HepG2 (cell line): ENCODE results near the gene HES7. TPM values are rescaled to one million over a fixed set of nuclear protein-coding genes. Genes with fewer than 3 reads are reported as not detected.

Experiments
- ARNT2 ChIP-seq: sonication (generic); formaldehyde crosslinking; IDR thresholded peaks from 2 replicates; pipeline ENCODE4 v1.8.0; 2022; ENCODE audit warnings: mild to moderate bottlenecking, low read depth, missing genetic modification reagents, moderate library complexity
- CCDC6 ChIP-seq: sonication (generic); formaldehyde crosslinking; IDR thresholded peaks from 2 replicates; pipeline ENCODE4 v1.8.1; 2022; ENCODE audit warnings: mild to moderate bottlenecking, missing genetic modification reagents, moderate library complexity
- FOXJ3 ChIP-seq: sonication (generic); formaldehyde crosslinking; IDR thresholded peaks from 2 replicates; pipeline ENCODE4 v1.4.0; 2020; ENCODE audit warnings: missing genetic modification reagents, mild to moderate bottlenecking, borderline replicate concordance
- KAT8 ChIP-seq: IDR thresholded peaks from 2 replicates; pipeline ENCODE4 v1.6.1; 2016; ENCODE audit warnings: missing genetic modification reagents, missing compliant biosample characterization
- MATR3 ChIP-seq: sonication (generic); formaldehyde crosslinking; IDR thresholded peaks from 2 replicates; pipeline ENCODE4 v1.4.0; 2020; ENCODE audit warnings: missing genetic modification reagents
- POGZ ChIP-seq: sonication (generic); formaldehyde crosslinking; IDR thresholded peaks from 2 replicates; pipeline ENCODE4 v1.4.0; 2020; ENCODE audit warnings: mild to moderate bottlenecking, missing genetic modification reagents
- PRMT3 ChIP-seq: sonication (generic); formaldehyde crosslinking; IDR thresholded peaks from 2 replicates; pipeline ENCODE4 v1.8.1; 2022; ENCODE audit warnings: low read depth, mild to moderate bottlenecking, moderate library complexity, missing genetic modification reagents, borderline replicate concordance
- RAD21 ChIP-seq: fragments of 450-650 bp; formaldehyde crosslinking; IDR thresholded peaks from 2 replicates; pipeline ENCODE4 v1.5.0; 2020; ENCODE audit warnings: mild to moderate bottlenecking
- RFX5 ChIP-seq: IDR thresholded peaks from 2 replicates; pipeline ENCODE4 v1.6.1; 2011; ENCODE audit warnings: low read depth, low read length, improper control_type of control experiment
- SMAD1 ChIP-seq: sonication (generic); formaldehyde crosslinking; IDR thresholded peaks from 2 replicates; pipeline ENCODE4 v1.4.0; 2020; ENCODE audit warnings: missing genetic modification reagents, low read depth, mild to moderate bottlenecking, borderline replicate concordance
- ZNF17 ChIP-seq: sonication (generic); formaldehyde crosslinking; IDR thresholded peaks from 2 replicates; pipeline ENCODE4 v1.5.0; 2020; ENCODE audit warnings: mild to moderate bottlenecking, missing genetic modification reagents
- ZNF674 ChIP-seq: sonication (generic); formaldehyde crosslinking; IDR thresholded peaks from 2 replicates; pipeline ENCODE4 v1.5.0; 2020; ENCODE audit warnings: low read depth, mild to moderate bottlenecking, missing genetic modification reagents
- polyA plus RNA-seq, 8 experiments: library from polyadenylated mRNA; depleted of rRNA in 3 of 8; stranded (reverse) in 7 of 8; unstranded in 1 of 8; fragments of >200 nt; fragmentation: Illumina TruSeq in 4 of 8; extraction: Trizol in 4 of 8; gene quantifications; 2 replicates each; pipeline versions ENCODE4 v1.2.1 to v1.2.3, GENCODE V29; 2011 to 2016; ENCODE audit warnings: low read depth in 4 of 8, missing spikeins in 1 of 8, mixed read lengths in 1 of 8; ENCODE audit not compliant: insufficient read depth in 1 of 8
- total RNA-seq, 5 experiments: library from RNA; depleted of rRNA; stranded (reverse); fragments of >200 nt; fragmentation: Illumina TruSeq; extraction: Trizol; gene quantifications; 2 replicates each; pipeline ENCODE4 v1.2.3, GENCODE V29; 2016; ENCODE audit warnings: low read depth in 1 of 5
- TF ChIP-seq, protein P1 (sequence below), 2 experiments: sonication (generic) in 1 of 2; formaldehyde crosslinking in 1 of 2; IDR thresholded peaks; 2 replicates each; pipeline versions ENCODE4 v1.6.1 to v1.9.0; 2014 to 2022; ENCODE audit warnings: antibody characterized with exemption in 1 of 2, borderline replicate concordance in 1 of 2, inconsistent platforms in 1 of 2, low read depth in 1 of 2, missing genetic modification reagents in 1 of 2
- TF ChIP-seq, protein P2 (sequence below): sonication (generic); formaldehyde crosslinking; IDR thresholded peaks from 2 replicates; pipeline ENCODE4 v1.8.0; 2022; ENCODE audit warnings: missing genetic modification reagents, mild to moderate bottlenecking, moderate library complexity, borderline replicate concordance
- TF ChIP-seq, protein P3 (sequence below): sonication (generic); formaldehyde crosslinking; IDR thresholded peaks from 2 replicates; pipeline ENCODE4 v1.9.0; 2021; ENCODE audit warnings: missing genetic modification reagents, borderline replicate concordance
- TF ChIP-seq, protein P4 (sequence below): sonication (generic); formaldehyde crosslinking; IDR thresholded peaks from 2 replicates; pipeline ENCODE4 v1.4.0; 2020; ENCODE audit warnings: mild to moderate bottlenecking, missing genetic modification reagents

The HES7 gene
- total and polyA plus RNA-seq, 2 of the 13 experiments (the other 11 are each of a cell fraction or from before 2014, with no cell fraction given) = not detected

DNA sequence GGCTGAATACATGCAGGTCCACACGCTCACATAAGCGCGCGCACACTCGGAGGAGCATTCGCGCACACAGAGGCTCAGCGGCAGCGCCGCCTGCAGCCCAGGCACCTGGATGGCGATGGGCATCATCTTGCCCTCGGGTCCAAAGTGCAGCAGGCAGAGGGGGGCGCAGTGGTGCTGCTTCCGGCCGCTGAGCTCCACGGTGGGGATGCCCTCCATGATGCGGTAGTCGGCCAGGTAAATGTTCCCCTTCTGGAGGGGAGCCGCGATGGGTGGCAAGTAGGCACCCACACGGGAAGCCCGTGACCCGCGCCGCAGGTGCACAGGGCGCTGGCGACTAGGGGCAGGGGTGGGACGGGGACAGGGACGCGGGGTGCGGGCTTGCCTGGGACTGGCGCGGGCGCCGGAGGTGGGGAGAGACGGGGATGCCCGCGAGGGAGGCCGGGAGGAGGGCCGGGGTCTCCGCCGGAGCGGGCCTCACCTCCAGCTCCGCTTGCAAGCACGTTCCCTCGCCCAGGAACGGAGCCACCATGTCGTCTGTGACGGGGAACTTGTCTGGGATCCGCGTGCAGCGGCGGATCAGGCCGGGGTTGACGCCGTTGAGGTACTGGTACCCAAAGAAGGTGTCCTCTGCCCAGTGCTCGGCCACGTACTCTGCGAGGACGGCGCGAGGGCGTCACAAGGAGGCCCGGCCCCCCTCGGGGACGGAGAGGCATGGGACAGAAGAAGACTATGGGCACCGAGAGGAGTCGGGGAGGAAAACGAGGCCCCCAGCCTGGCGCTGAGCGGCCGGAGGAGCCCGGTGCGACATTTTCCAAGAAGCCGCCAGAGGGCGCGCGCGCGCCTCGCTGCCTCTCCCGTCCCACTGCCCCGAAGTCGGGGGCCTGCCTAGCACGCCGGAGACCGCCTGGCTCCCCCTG, 44.4 kb downstream of the HES7 start (continued):
- TF ChIP-seq, protein P1, sequence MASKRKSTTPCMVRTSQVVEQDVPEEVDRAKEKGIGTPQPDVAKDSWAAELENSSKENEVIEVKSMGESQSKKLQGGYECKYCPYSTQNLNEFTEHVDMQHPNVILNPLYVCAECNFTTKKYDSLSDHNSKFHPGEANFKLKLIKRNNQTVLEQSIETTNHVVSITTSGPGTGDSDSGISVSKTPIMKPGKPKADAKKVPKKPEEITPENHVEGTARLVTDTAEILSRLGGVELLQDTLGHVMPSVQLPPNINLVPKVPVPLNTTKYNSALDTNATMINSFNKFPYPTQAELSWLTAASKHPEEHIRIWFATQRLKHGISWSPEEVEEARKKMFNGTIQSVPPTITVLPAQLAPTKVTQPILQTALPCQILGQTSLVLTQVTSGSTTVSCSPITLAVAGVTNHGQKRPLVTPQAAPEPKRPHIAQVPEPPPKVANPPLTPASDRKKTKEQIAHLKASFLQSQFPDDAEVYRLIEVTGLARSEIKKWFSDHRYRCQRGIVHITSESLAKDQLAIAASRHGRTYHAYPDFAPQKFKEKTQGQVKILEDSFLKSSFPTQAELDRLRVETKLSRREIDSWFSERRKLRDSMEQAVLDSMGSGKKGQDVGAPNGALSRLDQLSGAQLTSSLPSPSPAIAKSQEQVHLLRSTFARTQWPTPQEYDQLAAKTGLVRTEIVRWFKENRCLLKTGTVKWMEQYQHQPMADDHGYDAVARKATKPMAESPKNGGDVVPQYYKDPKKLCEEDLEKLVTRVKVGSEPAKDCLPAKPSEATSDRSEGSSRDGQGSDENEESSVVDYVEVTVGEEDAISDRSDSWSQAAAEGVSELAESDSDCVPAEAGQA (IDR thresholded peaks at IDR 0.05; ENCODE audit: low read depth) = peak; percentile 47; the same call in 1 of the 2 replicates
- TF ChIP-seq, protein P1 (CRISPR knock-in tag; IDR thresholded peaks at IDR 0.05; ENCODE audit: borderline replicate concordance) = no peak
- TF ChIP-seq ZNF674 (CRISPR knock-in tag) (peak; percentile 26; the same call in 1 of the 2 replicates), RFX5 (no peak), KAT8 (CRISPR knock-in tag) (no peak), CCDC6 (0 out of 2 replicates have a peak, but pooled peaks have one; percentile 39), ZNF17 (CRISPR knock-in tag) (no peak), FOXJ3 (no peak), ARNT2 (CRISPR knock-in tag) (0 out of 2 replicates have a peak, but pooled peaks have one; percentile 34), SMAD1 (no peak), RAD21 (CRISPR knock-in tag) (peak; percentile 66), PRMT3 (CRISPR knock-in tag) (no peak), MATR3 (CRISPR knock-in tag) (no peak), POGZ (CRISPR knock-in tag) (0 out of 2 replicates have a peak, but pooled peaks have one; percentile 30)
- TF ChIP-seq, protein P2, sequence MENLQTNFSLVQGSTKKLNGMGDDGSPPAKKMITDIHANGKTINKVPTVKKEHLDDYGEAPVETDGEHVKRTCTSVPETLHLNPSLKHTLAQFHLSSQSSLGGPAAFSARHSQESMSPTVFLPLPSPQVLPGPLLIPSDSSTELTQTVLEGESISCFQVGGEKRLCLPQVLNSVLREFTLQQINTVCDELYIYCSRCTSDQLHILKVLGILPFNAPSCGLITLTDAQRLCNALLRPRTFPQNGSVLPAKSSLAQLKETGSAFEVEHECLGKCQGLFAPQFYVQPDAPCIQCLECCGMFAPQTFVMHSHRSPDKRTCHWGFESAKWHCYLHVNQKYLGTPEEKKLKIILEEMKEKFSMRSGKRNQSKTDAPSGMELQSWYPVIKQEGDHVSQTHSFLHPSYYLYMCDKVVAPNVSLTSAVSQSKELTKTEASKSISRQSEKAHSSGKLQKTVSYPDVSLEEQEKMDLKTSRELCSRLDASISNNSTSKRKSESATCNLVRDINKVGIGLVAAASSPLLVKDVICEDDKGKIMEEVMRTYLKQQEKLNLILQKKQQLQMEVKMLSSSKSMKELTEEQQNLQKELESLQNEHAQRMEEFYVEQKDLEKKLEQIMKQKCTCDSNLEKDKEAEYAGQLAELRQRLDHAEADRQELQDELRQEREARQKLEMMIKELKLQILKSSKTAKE (CRISPR knock-in tag) = no peak
- TF ChIP-seq, protein P3, sequence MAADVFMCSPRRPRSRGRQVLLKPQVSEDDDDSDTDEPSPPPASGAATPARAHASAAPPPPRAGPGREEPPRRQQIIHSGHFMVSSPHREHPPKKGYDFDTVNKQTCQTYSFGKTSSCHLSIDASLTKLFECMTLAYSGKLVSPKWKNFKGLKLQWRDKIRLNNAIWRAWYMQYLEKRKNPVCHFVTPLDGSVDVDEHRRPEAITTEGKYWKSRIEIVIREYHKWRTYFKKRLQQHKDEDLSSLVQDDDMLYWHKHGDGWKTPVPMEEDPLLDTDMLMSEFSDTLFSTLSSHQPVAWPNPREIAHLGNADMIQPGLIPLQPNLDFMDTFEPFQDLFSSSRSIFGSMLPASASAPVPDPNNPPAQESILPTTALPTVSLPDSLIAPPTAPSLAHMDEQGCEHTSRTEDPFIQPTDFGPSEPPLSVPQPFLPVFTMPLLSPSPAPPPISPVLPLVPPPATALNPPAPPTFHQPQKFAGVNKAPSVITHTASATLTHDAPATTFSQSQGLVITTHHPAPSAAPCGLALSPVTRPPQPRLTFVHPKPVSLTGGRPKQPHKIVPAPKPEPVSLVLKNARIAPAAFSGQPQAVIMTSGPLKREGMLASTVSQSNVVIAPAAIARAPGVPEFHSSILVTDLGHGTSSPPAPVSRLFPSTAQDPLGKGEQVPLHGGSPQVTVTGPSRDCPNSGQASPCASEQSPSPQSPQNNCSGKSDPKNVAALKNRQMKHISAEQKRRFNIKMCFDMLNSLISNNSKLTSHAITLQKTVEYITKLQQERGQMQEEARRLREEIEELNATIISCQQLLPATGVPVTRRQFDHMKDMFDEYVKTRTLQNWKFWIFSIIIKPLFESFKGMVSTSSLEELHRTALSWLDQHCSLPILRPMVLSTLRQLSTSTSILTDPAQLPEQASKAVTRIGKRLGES = no peak
- TF ChIP-seq, protein P4, sequence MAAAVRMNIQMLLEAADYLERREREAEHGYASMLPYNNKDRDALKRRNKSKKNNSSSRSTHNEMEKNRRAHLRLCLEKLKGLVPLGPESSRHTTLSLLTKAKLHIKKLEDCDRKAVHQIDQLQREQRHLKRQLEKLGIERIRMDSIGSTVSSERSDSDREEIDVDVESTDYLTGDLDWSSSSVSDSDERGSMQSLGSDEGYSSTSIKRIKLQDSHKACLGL (CRISPR knock-in tag) = peak; percentile 33; the same call in 1 of the 2 replicates
